Hepatocyte (in vitro differentiated cells): ENCODE data around the gene CREG2.

Experiments used
- CTCF ChIP-seq: fragments of 200-600 bp; sonication (generic); IDR thresholded peaks from 2 replicates; pipeline ENCODE4 v1.5.1; 2016; ENCODE audit warnings: antibody characterized with exemption, mild to moderate bottlenecking; ENCODE audit not compliant: poor library complexity
- EZH2 ChIP-seq: fragments of 200-600 bp; sonication (generic); IDR thresholded peaks from 2 replicates; pipeline ENCODE4 v1.6.1; 2016; ENCODE audit warnings: antibody characterized with exemption, mild to moderate bottlenecking, borderline replicate concordance
- EZH2phosphoT487 ChIP-seq: fragments of 200-600 bp; sonication (generic); IDR thresholded peaks from one replicate; pipeline ENCODE4 v1.6.1; 2018; ENCODE audit warnings: antibody characterized with exemption, mild to moderate bottlenecking, low read depth, moderate library complexity; ENCODE audit not compliant: unreplicated experiment, severe bottlenecking

GRCh38 chr2:101356521-101356920 is 30.8 kb downstream of the CREG2 start:
- TF ChIP-seq EZH2phosphoT487: no peak
- TF ChIP-seq CTCF: no peak
- TF ChIP-seq EZH2: no peak
